Parathyroid adenoma (tissue), 2 donors: Measurements from ENCODE around the gene KCNQ1.

Experiments used
- H2AFZ ChIP-seq: fragments of 300-600 bp; sonication (generic); one replicate; pipeline ENCODE4 v1.7.0; 2017; ENCODE audit warnings: antibody characterized with exemption, mild to moderate bottlenecking
- H3K27ac ChIP-seq: fragments of 300-600 bp; sonication (generic); one replicate; pipeline ENCODE4 v1.7.0; 2017
- H3K27me3 ChIP-seq: fragments of 300-600 bp; sonication (generic); one replicate; pipeline ENCODE4 v1.7.0; 2017; ENCODE audit warnings: low read length; ENCODE audit not compliant: control insufficient read depth, insufficient read depth
- H3K36me3 ChIP-seq: fragments of 300-600 bp; sonication (generic); one replicate; pipeline ENCODE4 v1.7.0; 2017; ENCODE audit warnings: low read length; ENCODE audit not compliant: control insufficient read depth, insufficient read depth
- H3K4me1 ChIP-seq: fragments of 300-600 bp; sonication (generic); one replicate; pipeline ENCODE4 v1.7.0; 2017; ENCODE audit warnings: control low read depth
- H3K4me2 ChIP-seq: fragments of 300-600 bp; sonication (generic); one replicate; pipeline ENCODE4 v1.7.0; 2017; ENCODE audit warnings: low read length
- H3K4me3 ChIP-seq: fragments of 300-600 bp; sonication (generic); one replicate; pipeline ENCODE4 v1.7.0; 2017; ENCODE audit warnings: low read depth, low read length
- H3K79me2 ChIP-seq: fragments of 300-600 bp; sonication (generic); one replicate; pipeline ENCODE4 v1.7.0; 2017; ENCODE audit warnings: control low read depth
- H3K9ac ChIP-seq: fragments of 300-600 bp; sonication (generic); one replicate; pipeline ENCODE4 v1.7.0; 2017; ENCODE audit warnings: mild to moderate bottlenecking
- H3K9me3 ChIP-seq: fragments of 300-600 bp; sonication (generic); one replicate; pipeline ENCODE4 v1.7.0; 2017; ENCODE audit warnings: low read length; ENCODE audit not compliant: control insufficient read depth
- TF ChIP-seq, protein P1 (sequence below): fragments of 300-600 bp; sonication (generic); IDR thresholded peaks from one replicate; pipeline ENCODE4 v1.7.0; 2017; ENCODE audit warnings: antibody characterized with exemption, mild to moderate bottlenecking
- donor health status: primary hyperparathyroidism.

The KCNQ1 gene

DNA sequence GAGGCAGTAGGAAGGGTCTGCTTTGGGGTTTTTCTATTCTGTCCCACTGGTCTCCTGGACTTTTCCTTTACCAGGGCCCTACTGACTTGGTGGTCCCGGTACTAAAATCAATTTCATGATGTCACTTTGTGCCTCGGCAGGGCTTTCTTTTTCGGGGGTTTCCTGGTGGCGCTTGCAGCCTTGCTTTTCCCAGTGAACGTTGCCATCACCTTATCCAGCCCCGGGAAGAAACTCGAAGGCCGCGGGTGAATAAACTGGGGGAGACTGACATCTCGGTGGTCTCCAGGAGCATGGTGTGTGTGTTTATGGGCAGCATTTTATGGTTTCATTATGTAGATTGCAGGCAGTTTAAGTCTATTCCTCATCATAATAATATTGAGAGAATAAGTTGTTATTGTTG is 84.4 kb downstream of the KCNQ1 start:
- Histone ChIP-seq H3K4me1 (peaks cover 19% of the 10 kb centered on the region), H3K9me3 (no peaks in the 10 kb centered on the region), H3K36me3 (no peaks in the 10 kb centered on the region), H3K9ac (no peak overlapping the region), H3K4me2 (no peak overlapping the region), H3K79me2 (no peaks in the 10 kb centered on the region), H2AFZ (no peak overlapping the region), H3K27ac (no peak overlapping the region), H3K4me3 (no peak overlapping the region), H3K27me3 (no peaks in the 10 kb centered on the region)
- TF ChIP-seq, protein P1, sequence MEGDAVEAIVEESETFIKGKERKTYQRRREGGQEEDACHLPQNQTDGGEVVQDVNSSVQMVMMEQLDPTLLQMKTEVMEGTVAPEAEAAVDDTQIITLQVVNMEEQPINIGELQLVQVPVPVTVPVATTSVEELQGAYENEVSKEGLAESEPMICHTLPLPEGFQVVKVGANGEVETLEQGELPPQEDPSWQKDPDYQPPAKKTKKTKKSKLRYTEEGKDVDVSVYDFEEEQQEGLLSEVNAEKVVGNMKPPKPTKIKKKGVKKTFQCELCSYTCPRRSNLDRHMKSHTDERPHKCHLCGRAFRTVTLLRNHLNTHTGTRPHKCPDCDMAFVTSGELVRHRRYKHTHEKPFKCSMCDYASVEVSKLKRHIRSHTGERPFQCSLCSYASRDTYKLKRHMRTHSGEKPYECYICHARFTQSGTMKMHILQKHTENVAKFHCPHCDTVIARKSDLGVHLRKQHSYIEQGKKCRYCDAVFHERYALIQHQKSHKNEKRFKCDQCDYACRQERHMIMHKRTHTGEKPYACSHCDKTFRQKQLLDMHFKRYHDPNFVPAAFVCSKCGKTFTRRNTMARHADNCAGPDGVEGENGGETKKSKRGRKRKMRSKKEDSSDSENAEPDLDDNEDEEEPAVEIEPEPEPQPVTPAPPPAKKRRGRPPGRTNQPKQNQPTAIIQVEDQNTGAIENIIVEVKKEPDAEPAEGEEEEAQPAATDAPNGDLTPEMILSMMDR = no peak

DNA sequence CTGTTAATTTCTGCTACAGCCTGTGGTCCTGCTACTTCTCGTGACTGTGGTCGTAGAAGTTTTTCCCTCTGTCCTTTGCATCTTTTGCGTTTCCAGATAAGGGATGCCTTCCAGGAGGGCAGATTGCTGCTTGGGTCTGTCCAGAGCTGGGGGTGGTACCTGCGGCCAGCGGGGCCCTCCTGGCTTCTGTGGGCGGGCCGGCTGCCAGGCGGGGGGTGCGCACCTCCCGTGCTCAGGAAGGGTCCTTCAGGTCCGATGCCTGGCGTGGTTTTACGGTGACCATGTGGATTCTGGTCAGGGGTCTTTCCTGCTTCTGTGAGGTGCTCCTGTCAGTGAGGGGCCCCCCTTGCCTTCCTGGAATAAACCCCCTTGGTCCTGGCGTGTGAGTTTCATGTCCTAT is 84.8 kb downstream of the KCNQ1 start:
- no peaks in the 10 kb centered on the region for H3K27me3 ChIP-seq

DNA sequence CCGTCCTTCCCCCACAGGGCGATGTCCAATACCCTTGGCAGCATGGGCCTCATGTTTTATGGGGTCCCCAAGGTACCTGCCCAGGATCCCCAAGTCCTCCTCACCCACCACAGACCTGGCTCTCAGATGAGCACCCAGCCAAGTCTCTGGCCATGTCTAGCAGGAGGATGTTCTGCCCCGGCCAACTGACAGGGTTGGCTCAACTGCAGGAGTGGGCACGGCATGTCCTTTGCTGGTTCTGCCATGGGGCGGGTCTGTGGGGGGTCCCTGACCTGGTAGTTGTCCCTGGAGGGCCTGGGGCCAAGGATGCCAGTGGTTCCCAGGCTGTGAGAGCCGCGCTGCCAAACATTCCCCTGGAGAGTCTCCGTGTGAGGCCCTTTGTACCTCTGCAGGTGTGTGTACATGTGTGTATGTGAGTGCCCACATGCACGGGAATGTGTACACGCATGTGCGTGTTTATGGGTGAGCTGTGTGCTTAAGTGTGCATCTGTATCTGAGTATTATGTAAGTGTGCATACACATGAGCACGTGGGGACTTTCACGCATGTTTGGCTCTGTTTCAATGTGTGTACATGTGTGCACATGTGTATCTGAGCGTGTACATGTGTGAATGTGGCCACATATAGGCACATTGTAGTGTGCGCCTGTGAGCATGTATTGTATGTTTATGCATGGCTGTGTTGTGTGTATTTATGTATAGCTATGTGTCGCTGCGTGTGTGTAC is 85.5 kb downstream of the KCNQ1 start:
- Histone ChIP-seq H3K4me1 (peaks cover 7% of the 10 kb centered on the region), H3K4me2 (no peak overlapping the region), H3K27ac (no peak overlapping the region), H3K9ac (no peak overlapping the region), H3K27me3 (no peaks in the 10 kb centered on the region), H3K79me2 (no peaks in the 10 kb centered on the region), H2AFZ (no peak overlapping the region), H3K9me3 (no peaks in the 10 kb centered on the region), H3K4me3 (no peak overlapping the region), H3K36me3 (no peaks in the 10 kb centered on the region)
- TF ChIP-seq, protein P1 = no peak

More for the DNA sequence above, 84.8 kb downstream of the KCNQ1 start:
- no peak overlapping the region for H3K9ac ChIP-seq
- H3K4me2 ChIP-seq = no peak overlapping the region
- no peaks in the 10 kb centered on the region for H3K79me2 ChIP-seq
- peaks cover 14% of the 10 kb centered on the region for H3K4me1 ChIP-seq
- no peak overlapping the region for H2AFZ ChIP-seq
- H3K4me3 ChIP-seq = no peak overlapping the region
- TF ChIP-seq, protein P1 = no peak
- H3K27ac ChIP-seq = no peak overlapping the region
- H3K9me3 ChIP-seq = no peaks in the 10 kb centered on the region
- H3K36me3 ChIP-seq = no peaks in the 10 kb centered on the region

DNA sequence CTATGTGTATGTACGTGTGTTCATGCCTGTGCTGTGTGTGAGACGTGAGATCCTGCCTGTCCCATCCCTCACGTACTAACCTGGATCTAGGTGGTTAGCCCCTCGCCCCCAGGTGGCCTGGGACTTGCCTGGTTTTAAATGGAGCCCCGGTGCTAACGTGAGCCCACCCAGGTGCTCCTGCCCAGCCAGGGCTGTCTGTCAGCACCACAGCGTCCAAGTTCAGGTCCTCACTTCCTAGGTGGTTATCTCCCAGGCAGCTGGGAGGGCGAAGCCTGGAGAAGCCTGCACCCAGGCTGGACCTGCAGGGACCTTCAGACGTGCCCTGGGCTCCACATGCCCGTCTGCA is 86.0 kb downstream of the KCNQ1 start:
- peaks cover 3% of the 10 kb centered on the region for H3K4me1 ChIP-seq
- no peaks in the 10 kb centered on the region for H3K79me2 ChIP-seq
- no peaks in the 10 kb centered on the region for H3K27me3 ChIP-seq
- TF ChIP-seq, protein P1 = no peak
- H3K36me3 ChIP-seq = no peaks in the 10 kb centered on the region
- no peak overlapping the region for H3K4me2 ChIP-seq
- no peak overlapping the region for H3K27ac ChIP-seq
- no peaks in the 10 kb centered on the region for H3K9me3 ChIP-seq
- H2AFZ ChIP-seq = no peak overlapping the region
- H3K9ac ChIP-seq = no peak overlapping the region
- H3K4me3 ChIP-seq = no peak overlapping the region
